DOHH2 (cell line): ENCODE measurements around the gene GDAP2.

Experiments
- EZH2phosphoT487 ChIP-seq: fragments of 200-600 bp; sonication (generic); IDR thresholded peaks from 2 replicates; pipeline ENCODE4 v1.6.1; 2017; ENCODE audit warnings: borderline replicate concordance, mild to moderate bottlenecking, antibody characterized with exemption, low read length, moderate library complexity, mixed read lengths
- TF ChIP-seq, protein P1 (sequence below): fragments of 200-600 bp; sonication (generic); IDR thresholded peaks from one replicate; pipeline ENCODE4 v1.5.1; 2014; ENCODE audit warnings: antibody characterized with exemption, mild to moderate bottlenecking, low read depth, low read length; ENCODE audit not compliant: poor library complexity, severe bottlenecking

GRCh38 chr1:117894078-117894477 is 35.3 kb downstream of the GDAP2 start:
- TF ChIP-seq, protein P1, sequence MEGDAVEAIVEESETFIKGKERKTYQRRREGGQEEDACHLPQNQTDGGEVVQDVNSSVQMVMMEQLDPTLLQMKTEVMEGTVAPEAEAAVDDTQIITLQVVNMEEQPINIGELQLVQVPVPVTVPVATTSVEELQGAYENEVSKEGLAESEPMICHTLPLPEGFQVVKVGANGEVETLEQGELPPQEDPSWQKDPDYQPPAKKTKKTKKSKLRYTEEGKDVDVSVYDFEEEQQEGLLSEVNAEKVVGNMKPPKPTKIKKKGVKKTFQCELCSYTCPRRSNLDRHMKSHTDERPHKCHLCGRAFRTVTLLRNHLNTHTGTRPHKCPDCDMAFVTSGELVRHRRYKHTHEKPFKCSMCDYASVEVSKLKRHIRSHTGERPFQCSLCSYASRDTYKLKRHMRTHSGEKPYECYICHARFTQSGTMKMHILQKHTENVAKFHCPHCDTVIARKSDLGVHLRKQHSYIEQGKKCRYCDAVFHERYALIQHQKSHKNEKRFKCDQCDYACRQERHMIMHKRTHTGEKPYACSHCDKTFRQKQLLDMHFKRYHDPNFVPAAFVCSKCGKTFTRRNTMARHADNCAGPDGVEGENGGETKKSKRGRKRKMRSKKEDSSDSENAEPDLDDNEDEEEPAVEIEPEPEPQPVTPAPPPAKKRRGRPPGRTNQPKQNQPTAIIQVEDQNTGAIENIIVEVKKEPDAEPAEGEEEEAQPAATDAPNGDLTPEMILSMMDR: no peak
- no peak for TF ChIP-seq EZH2phosphoT487
